ENCODE measurements around the gene OR52W1.

Gene OR52W1, protein sequence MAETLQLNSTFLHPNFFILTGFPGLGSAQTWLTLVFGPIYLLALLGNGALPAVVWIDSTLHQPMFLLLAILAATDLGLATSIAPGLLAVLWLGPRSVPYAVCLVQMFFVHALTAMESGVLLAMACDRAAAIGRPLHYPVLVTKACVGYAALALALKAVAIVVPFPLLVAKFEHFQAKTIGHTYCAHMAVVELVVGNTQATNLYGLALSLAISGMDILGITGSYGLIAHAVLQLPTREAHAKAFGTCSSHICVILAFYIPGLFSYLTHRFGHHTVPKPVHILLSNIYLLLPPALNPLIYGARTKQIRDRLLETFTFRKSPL

DNA sequence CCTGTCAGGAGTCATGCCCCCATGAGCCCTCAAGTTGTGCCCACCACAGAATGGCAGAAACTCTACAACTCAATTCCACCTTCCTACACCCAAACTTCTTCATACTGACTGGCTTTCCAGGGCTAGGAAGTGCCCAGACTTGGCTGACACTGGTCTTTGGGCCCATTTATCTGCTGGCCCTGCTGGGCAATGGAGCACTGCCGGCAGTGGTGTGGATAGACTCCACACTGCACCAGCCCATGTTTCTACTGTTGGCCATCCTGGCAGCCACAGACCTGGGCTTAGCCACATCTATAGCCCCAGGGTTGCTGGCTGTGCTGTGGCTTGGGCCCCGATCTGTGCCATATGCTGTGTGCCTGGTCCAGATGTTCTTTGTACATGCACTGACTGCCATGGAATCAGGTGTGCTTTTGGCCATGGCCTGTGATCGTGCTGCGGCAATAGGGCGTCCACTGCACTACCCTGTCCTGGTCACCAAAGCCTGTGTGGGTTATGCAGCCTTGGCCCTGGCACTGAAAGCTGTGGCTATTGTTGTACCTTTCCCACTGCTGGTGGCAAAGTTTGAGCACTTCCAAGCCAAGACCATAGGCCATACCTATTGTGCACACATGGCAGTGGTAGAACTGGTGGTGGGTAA lies at the start of gene OR52W1:
OR52W1 (plus strand) TSS at position 51 of the 637 bp plus-strand sequence; CDS start at position 51, 0 bp downstream.
- DNase-seq = no peak

DNA sequence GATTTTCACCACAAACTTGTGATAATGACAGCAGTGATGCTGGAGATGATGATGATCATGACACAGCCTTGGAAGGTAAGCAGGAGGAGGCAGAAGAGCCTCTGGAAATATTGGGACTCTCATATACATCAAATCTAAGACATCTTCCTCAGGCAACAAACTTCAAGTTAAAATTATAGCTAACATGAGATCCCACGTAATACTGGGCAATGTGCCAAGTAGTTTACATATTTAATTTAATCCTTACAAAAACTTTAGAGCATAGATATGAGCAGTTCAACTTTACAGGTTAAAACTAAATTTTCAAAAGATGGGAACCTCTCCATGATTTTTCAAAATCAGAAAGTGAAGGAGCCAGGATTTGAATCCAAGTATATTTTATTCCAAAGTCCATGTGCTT lies 47.9 kb upstream of the OR52W1 start:
- no peak for DNase-seq

DNA sequence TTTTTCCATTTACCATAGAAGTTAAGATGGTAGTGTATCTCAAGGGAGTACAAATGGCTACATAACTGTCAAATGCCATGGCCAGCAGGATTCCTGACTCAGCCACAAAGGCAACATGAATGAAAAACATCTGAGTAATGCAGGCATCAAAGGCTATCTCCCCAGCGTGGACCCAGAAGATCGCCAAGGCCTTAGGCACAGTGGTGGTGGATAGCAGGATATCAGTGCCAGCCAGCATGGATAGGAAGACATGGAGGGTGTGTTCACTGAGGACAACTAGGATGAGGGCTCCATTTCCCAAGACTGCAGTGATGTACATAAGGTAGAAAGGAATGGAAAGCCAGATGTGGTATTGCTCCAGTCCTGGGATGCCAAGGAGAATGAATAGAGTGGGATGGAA lies 46.9 kb upstream of the OR52W1 start:
- DNase-seq = no peak

DNA sequence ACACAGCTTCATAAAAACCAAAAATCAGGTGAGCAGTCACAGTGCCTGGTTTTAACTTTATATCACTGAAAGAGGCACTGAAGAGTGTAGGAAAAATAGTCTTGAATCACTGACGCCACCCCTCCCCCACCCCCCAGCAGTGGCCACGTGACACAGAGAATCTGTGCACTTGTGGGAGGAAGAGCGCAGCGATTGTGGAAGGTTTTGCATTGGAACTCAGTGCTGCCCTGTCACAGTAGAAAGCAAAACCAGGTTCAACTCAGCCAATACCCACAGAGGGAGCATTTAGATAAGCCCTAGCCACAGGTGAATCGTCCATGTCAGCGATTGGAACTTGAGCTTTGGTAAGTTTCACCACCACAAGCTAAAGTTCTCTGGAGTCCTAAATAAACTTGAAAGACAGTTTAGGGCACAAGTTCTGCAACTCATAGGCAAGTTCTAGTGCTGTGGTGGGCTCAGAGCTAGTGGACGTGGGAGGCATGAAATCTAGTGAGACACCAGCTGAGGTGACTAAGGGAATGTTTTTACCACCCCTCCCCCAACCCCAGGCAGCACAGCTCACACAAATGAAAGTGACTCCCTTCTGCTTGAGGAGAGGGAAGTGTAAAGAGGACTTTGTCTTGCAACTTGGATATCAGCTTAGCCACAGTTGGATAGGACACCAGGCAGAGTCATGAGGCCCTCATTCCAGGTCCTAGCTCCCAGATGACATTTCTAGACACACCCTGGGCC lies 42.2 kb upstream of the OR52W1 start:
- no peak for DNase-seq

DNA sequence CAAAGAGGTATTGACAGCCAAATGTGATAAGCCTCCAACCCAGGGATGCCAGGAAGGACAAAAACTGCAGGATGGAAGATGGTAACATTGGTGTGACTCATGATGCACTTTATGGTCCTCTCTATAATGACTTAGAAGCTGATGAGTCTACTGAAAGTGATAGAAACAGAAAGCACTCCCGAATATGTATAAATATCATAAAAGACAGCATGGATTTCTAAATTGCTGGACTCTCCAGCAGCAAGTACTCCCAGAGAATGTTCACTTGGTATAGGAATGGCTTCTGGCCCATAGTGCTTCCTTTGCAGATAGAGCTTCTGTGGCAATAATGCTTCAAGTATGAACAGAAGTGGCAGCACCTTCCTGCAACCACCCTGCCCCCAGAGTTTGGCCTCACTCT lies 28.8 kb upstream of the OR52W1 start, which contains the start of gene OR52B2:
OR52B2 (minus strand) TSS at position 101 of the 400 bp plus-strand sequence; CDS start at position 101, 0 bp downstream.
- no peak for DNase-seq

DNA sequence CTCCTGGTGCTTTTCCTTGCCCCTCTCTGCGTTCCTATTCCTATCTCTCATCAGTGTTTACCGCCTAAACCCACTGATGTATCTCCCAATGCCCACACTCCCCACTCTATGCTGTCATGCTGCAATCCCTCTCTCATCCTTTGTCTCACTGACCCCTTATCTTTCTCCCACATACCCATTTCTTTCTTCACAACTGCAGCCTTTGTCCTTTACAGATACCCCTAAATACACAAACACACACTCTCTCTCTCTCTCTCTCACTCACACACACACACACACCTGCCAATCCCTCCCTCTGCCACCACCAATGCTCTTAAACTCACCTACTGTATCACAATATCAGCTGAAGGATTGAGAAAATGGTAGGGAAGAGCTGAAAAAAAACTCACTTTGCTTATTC lies 23.6 kb upstream of the OR52W1 start:
- DNase-seq = no peak

DNA sequence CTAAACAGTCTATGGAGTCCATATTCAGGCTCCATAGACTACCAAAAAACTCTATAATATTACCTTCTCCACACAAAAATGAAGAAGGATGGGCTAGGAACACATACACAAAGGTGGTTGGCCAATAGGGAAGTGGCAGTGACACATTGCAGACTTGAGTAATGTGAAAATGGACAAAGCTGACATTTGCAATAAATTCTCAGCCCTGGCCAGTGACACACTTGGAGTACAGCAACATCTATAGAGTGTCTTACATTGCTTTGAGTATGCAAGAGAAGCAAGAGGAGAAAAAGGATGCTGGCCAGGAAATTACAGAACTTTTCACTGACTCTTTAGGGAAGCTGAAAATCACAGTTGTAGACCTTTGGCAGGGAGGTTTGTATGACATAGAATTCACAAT lies 7.3 kb upstream of the OR52W1 start:
- DNase-seq = no peak

DNA sequence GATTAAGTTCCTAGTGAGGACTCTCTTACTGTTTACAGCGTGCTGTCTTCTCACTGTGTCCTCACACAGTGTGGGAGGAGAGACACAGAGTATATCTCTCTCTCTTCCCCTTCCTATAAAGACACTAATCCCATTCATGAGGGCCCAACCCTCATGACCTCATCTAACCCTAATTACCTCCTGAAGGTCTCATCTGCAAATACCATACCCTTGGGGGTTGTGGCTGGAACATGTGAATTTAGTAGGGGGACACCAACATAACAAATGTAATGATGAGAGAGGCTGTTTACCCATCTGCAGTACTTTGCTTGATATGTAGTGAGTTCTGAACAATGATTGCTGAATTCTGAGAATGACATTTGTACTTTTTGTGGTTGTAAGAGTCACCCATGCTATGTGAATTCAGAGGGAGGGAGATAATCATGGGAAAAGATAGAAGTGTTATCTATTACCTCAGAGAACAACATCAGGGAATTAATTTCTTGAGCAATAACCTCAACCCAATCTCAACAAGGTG lies 4.9 kb upstream of the OR52W1 start:
- DNase-seq = no peak

DNA sequence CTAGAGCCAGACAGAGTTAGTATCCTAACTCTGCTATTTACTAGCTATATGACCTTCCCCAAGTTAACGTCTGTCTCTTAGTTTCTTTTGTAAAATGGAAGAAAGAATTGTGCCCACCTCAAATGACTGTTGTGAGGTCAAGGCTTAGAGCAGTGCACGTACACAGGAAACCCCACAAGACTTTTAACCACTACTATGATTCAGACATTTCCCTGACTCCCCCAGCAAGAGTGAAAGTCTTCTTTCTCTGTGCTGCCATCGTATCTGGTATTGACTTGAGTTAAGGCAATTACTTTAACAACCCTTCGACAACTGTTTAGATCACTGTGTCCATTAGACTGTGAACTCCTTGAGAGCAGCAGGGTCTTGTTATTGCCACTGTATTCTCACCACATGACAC lies 2.6 kb upstream of the OR52W1 start:
- DNase-seq = no peak

DNA sequence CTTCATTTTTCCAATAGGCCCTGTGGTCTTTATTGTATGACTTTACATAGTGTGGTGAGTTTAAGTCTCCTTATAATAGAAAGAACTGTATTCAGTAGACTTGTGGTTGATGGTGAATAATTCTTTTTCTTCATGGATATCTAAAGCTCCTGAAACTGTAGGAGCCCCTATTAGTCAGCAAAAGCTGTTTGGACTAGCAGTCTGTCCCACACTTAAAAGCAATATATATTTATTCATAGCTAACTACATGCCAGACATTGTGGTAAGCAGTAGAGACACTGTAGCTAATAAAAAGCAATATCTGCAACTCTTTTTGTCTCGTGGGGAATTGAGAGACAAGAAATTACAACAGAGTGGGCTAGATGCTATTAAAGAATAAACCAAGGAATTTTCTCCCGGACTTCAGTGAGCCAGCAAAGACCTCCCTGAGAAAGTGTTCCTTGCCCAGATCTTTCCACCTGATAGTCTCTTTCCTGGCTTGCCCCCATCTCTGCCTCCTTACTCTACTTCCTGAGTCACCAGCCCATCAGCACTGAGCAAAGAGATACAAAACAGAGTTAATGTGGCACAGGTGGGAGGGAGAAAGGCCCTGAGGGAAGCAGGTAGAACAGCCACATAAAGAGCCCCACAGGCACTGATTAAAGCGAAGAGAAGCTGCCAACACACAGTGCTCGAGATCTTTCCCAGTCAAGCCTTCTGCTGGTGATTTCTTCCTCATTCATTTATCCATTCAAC lies 1.4 kb upstream of the OR52W1 start:
- DNase-seq = no peak

DNA sequence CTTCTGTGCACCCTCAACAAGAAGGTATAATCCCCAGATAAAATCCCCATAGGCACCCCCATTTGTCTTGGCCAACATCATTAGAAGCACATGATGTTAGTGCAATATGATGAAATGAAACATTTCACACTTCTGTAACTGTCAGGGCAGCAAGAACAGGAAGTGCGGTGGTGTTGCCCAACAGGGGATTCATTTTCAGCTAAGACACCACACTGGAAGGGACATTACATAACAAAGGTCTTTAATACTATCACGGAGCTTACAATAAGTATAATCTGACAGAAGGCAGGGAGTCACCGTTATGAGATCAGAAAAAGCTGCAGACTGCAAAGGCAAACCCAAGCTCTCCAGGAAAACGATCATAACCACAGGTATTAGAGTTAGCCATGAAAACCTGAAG lies 2.0 kb downstream of the OR52W1 start:
- no peak for DNase-seq

DNA sequence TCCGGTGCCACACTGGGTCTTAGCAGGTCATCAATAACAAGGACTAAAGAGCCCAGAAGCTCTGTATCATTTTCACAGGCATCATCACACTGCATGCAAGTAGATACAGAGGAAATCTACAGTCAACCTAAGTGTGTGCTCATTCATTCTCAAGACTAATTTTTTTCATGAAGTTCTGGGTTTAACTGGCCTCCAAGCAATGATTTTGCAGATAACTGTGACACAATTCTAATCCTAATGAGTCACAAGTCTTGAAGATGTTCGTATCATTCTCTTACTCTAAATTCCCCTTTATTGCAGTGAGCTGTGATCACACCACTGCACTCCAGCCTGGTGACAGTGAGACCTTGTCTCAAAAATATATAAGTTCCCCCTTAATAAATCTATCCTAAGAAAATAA lies 2.5 kb downstream of the OR52W1 start:
- DNase-seq = no peak

DNA sequence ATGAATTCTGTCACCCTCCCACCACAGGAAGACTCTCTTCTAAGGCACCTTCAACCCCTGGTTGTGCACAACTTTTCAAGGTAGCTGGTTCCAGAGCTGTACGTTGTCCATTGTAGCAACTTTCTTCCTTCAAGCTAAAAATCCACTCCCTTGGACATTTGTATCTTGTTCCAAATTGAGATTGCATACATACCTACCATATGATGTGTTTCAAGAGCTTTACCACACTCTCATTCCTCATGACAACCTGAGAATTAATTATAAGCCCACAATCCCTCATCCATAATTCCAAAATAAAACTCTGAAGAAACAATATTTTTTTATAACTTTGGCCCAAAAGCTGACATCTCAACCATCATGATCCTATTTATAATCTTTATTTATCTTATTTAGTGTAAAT lies 3.0 kb downstream of the OR52W1 start:
- DNase-seq = no peak

DNA sequence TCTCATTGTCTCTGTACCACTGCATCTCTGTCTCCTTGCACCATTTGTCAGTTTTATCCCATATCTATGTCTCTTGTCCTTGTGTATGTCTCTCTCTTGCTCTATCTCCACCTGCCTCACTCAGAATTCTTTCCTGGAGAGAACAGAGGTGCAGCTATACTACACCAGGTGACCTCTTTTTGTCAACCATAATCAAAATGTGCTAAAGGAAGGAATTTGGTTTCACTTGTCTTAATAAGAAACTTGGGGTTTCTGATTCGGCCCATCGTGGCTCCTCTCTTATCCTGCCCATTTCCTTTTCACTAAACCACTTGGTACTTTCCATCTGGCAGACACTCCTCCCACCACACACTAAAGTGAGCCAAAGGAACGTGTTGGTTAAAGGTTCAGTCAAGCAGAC lies 4.3 kb downstream of the OR52W1 start:
- DNase-seq = no peak

DNA sequence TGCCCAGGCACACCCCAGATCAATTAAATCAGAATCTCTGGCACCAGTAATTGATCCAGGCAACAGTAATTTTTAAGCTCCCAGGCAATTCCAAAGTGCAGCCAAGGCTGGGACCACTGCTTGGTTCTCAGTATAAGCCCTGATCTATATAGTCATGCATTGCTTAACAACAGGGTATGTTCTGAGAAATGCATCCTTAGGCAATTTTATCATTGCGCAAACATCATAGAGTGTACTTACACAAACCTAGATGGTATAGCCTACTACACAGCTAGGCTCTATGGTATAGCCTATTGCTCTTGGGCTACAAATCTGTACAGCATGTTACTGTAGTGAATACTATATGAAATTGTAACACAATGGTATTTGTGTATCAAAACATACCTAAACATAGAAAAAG lies 5.7 kb downstream of the OR52W1 start:
- no peak for DNase-seq

DNA sequence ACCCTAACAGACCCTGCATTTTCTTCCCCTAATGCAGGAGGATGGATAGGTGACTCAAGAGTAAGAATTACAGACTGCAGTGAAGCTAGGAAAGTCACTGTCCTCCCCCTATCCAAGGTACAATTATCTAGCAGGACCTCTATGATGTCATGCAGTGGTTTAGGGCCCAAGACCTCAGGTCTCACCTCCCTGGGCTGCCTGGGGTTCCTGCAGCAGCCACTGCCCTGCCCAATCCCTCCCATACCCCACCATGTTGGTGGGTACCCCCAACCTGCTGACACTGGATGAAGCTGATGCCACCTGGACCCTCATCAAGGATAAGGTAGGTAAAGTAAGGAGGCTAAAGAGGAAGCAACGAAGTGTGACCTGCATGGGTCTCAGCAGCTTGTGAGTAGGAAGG lies 6.3 kb downstream of the OR52W1 start, which contains the start of gene C11orf42:
C11orf42 (plus strand) TSS at position 192 of the 400 bp plus-strand sequence; CDS start at position 251, 59 bp downstream.
- DNase-seq = no peak

DNA sequence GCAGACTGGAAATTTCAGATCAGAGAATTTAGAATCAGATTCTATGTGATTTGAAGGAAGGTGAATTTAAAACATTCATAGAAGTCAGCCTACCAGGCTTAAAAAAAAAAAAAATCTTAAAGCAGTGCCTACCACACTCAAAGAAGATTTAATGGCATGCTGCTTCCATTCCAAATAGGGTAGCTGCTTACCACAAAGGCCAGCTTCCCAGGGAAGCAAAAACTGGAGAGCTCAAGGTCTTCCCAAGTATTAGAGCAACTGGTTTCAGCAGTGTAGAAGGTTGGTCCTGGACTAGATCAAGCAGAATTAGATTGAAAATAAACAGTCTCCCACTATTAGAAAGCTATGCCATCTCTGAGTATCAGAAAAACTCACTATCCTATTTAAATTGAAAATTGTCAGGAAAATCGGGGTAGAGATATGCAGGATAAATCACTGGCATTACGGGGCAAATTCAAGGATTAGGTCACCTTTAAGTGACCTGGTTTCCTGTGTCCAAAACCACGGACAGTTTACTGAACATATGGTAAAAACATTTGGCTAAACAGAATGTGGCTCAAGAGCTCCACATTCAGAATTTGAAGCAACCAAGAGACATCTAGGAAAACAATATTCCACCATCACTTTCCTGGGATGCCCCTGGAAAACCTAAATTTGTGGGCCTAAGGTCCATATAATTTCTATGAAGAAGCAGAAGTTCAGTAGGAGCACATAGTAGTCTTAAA lies 7.6 kb downstream of the OR52W1 start:
- DNase-seq = no peak

DNA sequence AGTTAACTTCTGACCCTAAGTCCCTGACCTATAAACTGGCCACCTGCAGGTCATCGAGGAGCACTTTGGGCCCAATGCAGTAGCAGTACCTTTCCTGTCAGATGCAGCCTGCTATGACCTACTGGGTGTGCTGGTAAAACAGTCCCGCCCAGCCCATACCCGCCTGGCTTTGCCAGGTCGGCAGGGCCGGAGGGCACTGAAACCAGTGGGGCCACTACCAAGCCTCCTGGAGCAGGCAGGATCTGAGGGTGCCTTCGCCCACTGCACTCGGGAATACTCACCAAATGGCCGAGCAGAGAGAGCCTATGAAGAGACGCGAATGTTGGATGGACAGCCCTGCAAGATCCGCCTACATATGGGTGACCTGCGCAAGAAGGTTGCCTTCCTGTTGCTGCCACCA lies 10.8 kb downstream of the OR52W1 start:
- DNase-seq = no peak

DNA sequence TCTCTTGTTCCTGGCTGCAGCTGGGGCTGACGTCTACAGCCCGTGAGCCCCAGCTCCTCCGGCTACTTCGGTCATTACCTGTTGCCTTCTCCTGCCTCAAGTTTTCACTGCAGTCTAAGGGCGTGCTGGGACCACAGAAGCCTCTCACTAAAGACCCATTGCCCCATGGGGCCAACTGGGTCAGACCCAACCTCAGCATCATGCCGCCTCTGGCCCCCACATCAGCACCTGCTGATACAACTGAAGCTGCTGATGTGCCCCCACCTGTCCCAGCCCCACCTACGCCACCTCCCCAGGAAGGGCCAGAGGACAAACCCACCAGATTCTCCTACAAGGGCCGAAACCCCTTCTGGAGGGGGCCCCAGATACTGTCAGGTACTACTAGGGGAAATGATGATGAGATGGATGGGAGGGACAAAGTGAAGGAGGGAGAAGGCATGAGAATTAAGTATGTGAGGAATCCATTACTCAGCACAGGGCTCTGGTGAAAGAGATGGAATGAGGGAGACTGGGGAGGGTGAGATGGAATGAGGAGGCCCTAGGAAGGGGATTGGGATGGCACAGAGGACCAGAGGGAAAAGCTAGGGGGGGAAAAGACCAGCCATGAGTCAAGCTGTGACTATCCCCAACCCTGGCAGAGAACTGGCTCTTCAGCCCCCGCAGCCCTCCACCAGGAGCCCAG lies 11.4 kb downstream of the OR52W1 start:
- DNase-seq = no peak

DNA sequence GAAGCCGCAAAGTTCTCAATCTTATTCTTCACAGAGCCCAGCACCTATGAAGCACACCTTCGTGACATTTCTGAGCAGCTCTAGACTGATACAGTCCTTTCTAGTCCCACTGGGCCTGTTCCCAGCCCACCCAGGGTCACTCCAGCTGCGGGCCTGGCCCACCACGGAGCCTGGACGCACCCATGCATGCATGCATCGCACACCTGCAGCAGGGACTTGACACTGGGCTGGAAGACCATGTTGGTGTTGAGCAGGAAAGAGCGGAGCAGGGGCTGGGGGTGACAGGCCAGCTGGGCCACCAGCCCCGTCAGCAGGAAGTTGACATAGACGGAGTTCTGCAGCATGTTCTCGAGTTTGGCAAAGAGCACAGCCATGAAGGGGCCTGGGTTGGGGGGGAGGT lies 15.5 kb downstream of the OR52W1 start:
- no peak for DNase-seq

DNA sequence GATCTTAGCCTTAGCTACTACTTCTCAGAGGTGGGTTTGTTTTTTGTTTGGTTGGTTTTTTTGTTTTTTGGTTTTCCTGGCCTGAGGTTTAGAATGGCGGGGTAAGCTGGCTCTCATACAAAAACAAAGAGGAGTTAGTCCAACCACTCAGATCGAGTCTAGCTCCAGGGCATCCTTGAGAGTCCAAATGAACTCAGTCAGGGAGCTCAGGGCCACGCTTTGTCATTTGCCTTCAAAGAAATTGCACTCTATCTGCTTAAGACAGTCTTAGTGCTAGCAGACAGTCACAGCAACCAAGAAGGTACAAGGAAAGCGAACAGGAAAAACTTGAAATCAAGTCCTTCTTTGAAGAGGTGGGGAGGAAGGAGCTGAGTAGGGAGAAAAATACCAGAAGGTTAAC lies 17.5 kb downstream of the OR52W1 start:
- no peak for DNase-seq

DNA sequence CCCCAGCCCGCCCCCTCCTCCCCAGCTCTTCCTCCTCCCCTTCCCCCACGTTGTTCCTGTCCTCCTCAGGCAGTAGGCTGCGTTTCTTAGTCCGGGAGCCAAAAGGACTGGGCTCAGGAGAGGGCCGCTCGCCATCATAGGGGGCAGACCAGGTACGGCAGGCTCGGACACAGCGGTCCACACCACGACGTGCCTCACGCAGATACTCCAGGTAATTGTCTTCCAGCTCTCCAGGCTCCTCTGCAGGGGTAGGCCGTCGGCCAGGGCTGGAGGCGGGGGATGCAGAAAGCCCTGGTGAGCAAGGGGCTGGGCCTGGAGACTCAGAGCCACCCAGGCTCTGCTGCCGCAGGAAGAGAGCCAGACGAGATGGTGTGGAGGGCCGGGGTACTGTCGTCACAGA lies 18.7 kb downstream of the OR52W1 start:
- DNase-seq = no peak

Measured in amniotic stem cell (primary cell).